A673 (cell line): ENCODE data around the gene TIMM21.
A peak's percentile ranks its signal among the peaks of the same experiment; 100 is the strongest.

Source experiments
- CTCF ChIP-seq: fragments of 300-800, 200-600 bp; sonication (generic); conservative IDR thresholded peaks from 2 replicates; pipeline ENCODE4 v1.5.1; 2017; ENCODE audit warnings: low read depth, mild to moderate bottlenecking, antibody characterized with exemption, low read length, moderate library complexity, mixed read lengths
- EZH2 ChIP-seq: fragments of 200-600 bp; sonication (generic); IDR thresholded peaks from 2 replicates; pipeline ENCODE4 v1.6.1; 2017; ENCODE audit warnings: borderline replicate concordance, low read depth, mild to moderate bottlenecking, mixed read lengths, antibody characterized with exemption, low read length; ENCODE audit not compliant: poor library complexity, severe bottlenecking

- TF ChIP-seq CTCF, result peak; percentile 89
- no peak for TF ChIP-seq EZH2
Measured at GRCh38 chr18:74196220-74197119, 48.1 kb downstream of the TIMM21 start.
